Panc1 (cell line): ENCODE measurements around the gene MYLK3. TPM values are rescaled to one million over a fixed set of nuclear protein-coding genes. Genes with fewer than 3 reads are reported as not detected.
A peak's percentile ranks its signal among the peaks of the same experiment; 100 is the strongest.

ENCODE experiments used
- ATAC-seq: fragments of 200-7000 bp; cut with Tn5 transposase; 2 replicates; pipeline ENCODE4 v1.9.1; 2020; ENCODE audit warnings: mild to moderate bottlenecking, moderate library complexity
- BruUV-seq: library from RNA; stranded (reverse); fragments of 400-500 nt; replicated peaks from 2 replicates; lab custom pipeline; 2021; lab: Mats Ljungman, UMichigan
- CTCF ChIA-PET: fragments of 300-600 bp; sonication (Branson Sonifier 250); formaldehyde crosslinking; loops from one replicate; lab custom pipeline; 2022; ENCODE audit warnings: antibody characterized with exemption; lab: Charles Lee
- POLR2A ChIA-PET: fragments of 300-600 bp; sonication (Branson Sonifier 250); formaldehyde crosslinking; loops from one replicate; lab custom pipeline; 2022; ENCODE audit warnings: antibody characterized with exemption; lab: Charles Lee
- DNase-seq: peaks from one replicate; pipeline ENCODE4 v3.0.0-alpha.2; 2010; ENCODE audit warnings: low read depth, low spot score
- H3K27ac ChIP-seq: 2 replicates; pipeline ENCODE4 v1.5.1; 2011; ENCODE audit warnings: mild to moderate bottlenecking, low read length, inconsistent platforms
- H3K27me3 ChIP-seq: fragments of 200-500 bp; sonication (Bioruptor generic); 2 replicates; pipeline ENCODE4 v1.6.0; 2014; ENCODE audit warnings: low read length, inconsistent platforms; ENCODE audit not compliant: control insufficient read depth, insufficient read depth
- H3K36me3 ChIP-seq: fragments of 200-500 bp; sonication (Bioruptor generic); 2 replicates; pipeline ENCODE4 v1.5.1; 2014; ENCODE audit warnings: inconsistent platforms, mild to moderate bottlenecking, low read length, moderate library complexity; ENCODE audit not compliant: control insufficient read depth, insufficient read depth
- H3K4me1 ChIP-seq: 2 replicates; pipeline ENCODE4 v1.5.1; 2011; ENCODE audit warnings: inconsistent platforms, mild to moderate bottlenecking, low read length, moderate library complexity; ENCODE audit not compliant: control insufficient read depth, insufficient read depth
- H3K4me3 ChIP-seq, 2 experiments: 2 replicates each; pipeline ENCODE4 v1.5.1; 2011 to 2012; ENCODE audit warnings: low read depth in 2 of 2, low read length in 2 of 2, mild to moderate bottlenecking in 2 of 2, inconsistent platforms in 1 of 2, moderate library complexity in 1 of 2
- H3K9me3 ChIP-seq: fragments of 200-500 bp; sonication (Bioruptor generic); 2 replicates; pipeline ENCODE4 v1.5.1; 2014; ENCODE audit warnings: low read depth, mild to moderate bottlenecking, inconsistent platforms, low read length, moderate library complexity; ENCODE audit not compliant: control insufficient read depth, insufficient read depth
- CTCF ChIP-seq: fragments of 450-650 bp; IDR thresholded peaks from 2 replicates; pipeline ENCODE4 v1.5.1; 2017; ENCODE audit warnings: mild to moderate bottlenecking
- POLR2AphosphoS5 ChIP-seq: IDR thresholded peaks from 2 replicates; pipeline ENCODE4 v1.6.1; 2012; ENCODE audit warnings: mild to moderate bottlenecking, low read depth, low read length, moderate library complexity
- SIN3A ChIP-seq: IDR thresholded peaks from 2 replicates; pipeline ENCODE4 v1.6.1; 2012; ENCODE audit warnings: low read depth, mild to moderate bottlenecking, low read length, moderate library complexity, borderline replicate concordance; ENCODE audit not compliant: insufficient read depth
- TCF7L2 ChIP-seq: IDR thresholded peaks from 2 replicates; pipeline ENCODE4 v1.6.1; 2011; ENCODE audit warnings: mild to moderate bottlenecking, low read depth, low read length, inconsistent platforms
- in situ Hi-C: cut with HindIII; loops from 2 replicates; pipeline ENCODE4 v1.10.0; 2016; ENCODE audit warnings: low sequenced_read_pairs, low pct_unique_long_range_greater_than_20kb
- intact Hi-C: fragments of 100-400 bp; cut with micrococcal nuclease; formaldehyde crosslinking; loops from one replicate; pipeline ENCODE4 v1.10.0; 2022; ENCODE audit not compliant: unreplicated experiment
- total RNA-seq: library from RNA; stranded (reverse); gene quantifications from one replicate; pipeline ENCODE4 v1.2.1, GENCODE V29; 2021; ENCODE audit not compliant: unreplicated experiment
- TF ChIP-seq, protein P1 (sequence below), 2 experiments: IDR thresholded peaks; 2 replicates each; pipeline ENCODE4 v1.6.1; 2011 to 2012; ENCODE audit warnings: low read depth in 2 of 2, control low read depth in 1 of 2, low read length in 1 of 2, mild to moderate bottlenecking in 1 of 2, moderate library complexity in 1 of 2; ENCODE audit not compliant: insufficient read depth in 1 of 2

Gene MYLK3
- total RNA-seq, 1 experiment from 2014 or later = 0.31 TPM

DNA sequence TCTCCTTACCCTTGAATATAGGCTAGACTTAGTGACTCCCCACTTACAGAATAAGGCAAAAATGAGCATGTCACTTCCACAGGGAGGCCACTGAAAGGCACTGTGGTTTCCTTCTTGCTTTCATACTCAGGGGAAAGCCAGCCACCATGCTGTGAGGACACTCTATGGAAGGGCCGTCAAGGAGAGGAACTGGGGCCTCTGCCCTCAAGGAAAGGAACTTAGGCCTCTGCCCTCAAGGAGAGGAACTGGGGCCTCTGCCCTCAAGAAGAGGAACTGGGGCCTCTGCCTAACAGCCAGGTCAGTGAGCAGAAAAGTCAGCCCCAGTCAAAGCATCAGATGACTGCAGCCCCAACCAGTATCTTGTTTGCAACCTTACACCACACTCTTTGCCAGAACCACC lies 89.2 kb downstream of the MYLK3 start:
- no peaks in the 10 kb centered on the region for H3K9me3 ChIP-seq
- in situ Hi-C loops (no loop called here), intact Hi-C loops (no loop called here)
- ATAC-seq (no peak), DNase-seq (no peak)
- H3K4me3 ChIP-seq = no peak overlapping the region
- no peak for TF ChIP-seq POLR2AphosphoS5
- TF ChIP-seq, protein P1, sequence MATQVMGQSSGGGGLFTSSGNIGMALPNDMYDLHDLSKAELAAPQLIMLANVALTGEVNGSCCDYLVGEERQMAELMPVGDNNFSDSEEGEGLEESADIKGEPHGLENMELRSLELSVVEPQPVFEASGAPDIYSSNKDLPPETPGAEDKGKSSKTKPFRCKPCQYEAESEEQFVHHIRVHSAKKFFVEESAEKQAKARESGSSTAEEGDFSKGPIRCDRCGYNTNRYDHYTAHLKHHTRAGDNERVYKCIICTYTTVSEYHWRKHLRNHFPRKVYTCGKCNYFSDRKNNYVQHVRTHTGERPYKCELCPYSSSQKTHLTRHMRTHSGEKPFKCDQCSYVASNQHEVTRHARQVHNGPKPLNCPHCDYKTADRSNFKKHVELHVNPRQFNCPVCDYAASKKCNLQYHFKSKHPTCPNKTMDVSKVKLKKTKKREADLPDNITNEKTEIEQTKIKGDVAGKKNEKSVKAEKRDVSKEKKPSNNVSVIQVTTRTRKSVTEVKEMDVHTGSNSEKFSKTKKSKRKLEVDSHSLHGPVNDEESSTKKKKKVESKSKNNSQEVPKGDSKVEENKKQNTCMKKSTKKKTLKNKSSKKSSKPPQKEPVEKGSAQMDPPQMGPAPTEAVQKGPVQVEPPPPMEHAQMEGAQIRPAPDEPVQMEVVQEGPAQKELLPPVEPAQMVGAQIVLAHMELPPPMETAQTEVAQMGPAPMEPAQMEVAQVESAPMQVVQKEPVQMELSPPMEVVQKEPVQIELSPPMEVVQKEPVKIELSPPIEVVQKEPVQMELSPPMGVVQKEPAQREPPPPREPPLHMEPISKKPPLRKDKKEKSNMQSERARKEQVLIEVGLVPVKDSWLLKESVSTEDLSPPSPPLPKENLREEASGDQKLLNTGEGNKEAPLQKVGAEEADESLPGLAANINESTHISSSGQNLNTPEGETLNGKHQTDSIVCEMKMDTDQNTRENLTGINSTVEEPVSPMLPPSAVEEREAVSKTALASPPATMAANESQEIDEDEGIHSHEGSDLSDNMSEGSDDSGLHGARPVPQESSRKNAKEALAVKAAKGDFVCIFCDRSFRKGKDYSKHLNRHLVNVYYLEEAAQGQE (IDR thresholded peaks at IDR 0.05; ENCODE audit: insufficient read depth in 1 of 2, low read depth in 2 of 2, low read length in 1 of 2) = no peak
- TF ChIP-seq CTCF = no peak
- no peak for TF ChIP-seq TCF7L2
- no peak for TF ChIP-seq SIN3A
- H3K27ac ChIP-seq = no peak overlapping the region
- H3K27me3 ChIP-seq = no peaks in the 10 kb centered on the region
- ChIA-PET CTCF (interaction anchor here (0.5 kb wide), 1 partner anchor 216 kb away, joined by 3 read pairs; no protein-coding TSS in a partner anchor), POLR2A (no interaction called here)
- no peaks in the 10 kb centered on the region for H3K4me1 ChIP-seq
- BruUV-seq = TSS peak; percentile 23
- peaks cover 11% of the 10 kb centered on the region for H3K36me3 ChIP-seq

Other genes with a start within 250 kb of the MYLK3 start
- 22.2 TPM for gene SHCBP1, start 127.0 kb downstream of the MYLK3 start, total RNA-seq
- 86.8 TPM for gene VPS35, start 59.2 kb downstream of the MYLK3 start, total RNA-seq
- 33.5 TPM for gene ORC6, start 58.7 kb downstream of the MYLK3 start, total RNA-seq
- gene C16orf87, start 82.8 kb upstream of the MYLK3 start, total RNA-seq = 8.7 TPM
- 12.7 TPM for gene GPT2, start 136.0 kb upstream of the MYLK3 start, total RNA-seq
- 49.4 TPM for gene DNAJA2, start 225.3 kb upstream of the MYLK3 start, total RNA-seq